Caki2 (cell line): Measurements from ENCODE around the gene SYTL1. TPM values are rescaled to one million over a fixed set of nuclear protein-coding genes. Genes with fewer than 3 reads are reported as not detected.

Experiments
- DNase-seq: peaks from one replicate; pipeline ENCODE4 v3.0.0-alpha.2; 2015; ENCODE audit warnings: low read depth
- in situ Hi-C: cut with HindIII; loops from 2 replicates; pipeline ENCODE4 v1.10.0; 2016; ENCODE audit warnings: low sequenced_read_pairs, low pct_unique_long_range_greater_than_20kb, mixed read lengths
- total RNA-seq: library from RNA; depleted of rRNA; stranded (reverse); fragments of >200 nt; shearing (Covaris generic); gene quantifications from 2 replicates; pipeline ENCODE4 v1.2.3, GENCODE V29; 2014; ENCODE audit warnings: low replicate concordance; rRNA removed

Gene SYTL1
- 39.3 and 46.3 TPM in 2 replicates for total RNA-seq

DNA sequence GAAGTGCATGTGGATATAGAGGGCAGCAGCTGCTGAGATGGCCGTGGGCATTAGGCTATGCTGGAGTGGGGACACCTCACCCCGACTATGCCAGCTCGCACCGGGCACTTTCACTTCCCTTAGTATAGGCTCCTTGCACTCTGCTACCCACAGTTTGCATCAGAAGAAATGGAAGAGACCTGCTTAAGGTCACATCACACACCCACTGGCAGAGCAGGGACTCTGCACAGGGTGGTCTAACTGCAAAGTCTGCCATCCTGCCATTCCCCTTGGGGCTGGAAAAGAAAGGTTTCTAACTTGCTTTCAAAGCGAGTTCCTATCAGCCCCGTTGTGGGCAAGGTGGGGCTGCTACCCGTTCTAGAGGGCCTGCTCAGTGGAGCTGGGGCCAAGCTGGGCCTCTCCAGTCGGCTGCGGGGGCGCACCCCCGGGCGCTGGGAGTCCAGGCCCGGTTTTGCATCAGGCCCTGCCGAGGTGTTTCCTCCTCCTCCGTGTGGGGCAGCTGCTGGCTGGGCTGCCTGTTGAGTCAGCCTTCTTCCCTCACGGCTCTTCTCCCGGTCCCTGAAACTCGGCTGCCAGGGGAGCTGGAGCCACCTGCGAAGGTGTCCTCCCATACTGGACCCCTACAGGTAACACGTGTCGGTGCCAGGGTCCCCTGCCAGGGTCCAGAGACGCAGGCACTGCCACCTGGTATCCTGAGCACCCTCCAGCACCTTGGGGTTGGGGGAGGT, at the start of gene SYTL1:
Gene SYTL1, plus strand, starts transcription at position 498 of the 728 bp plus-strand sequence. CDS start 3,313 bp downstream, outside the sequence.
- peak; percentile 76 for DNase-seq
- in situ Hi-C loops: no loop called here

- in situ Hi-C loops: no loop called here
- no peak for DNase-seq
These were observed 49.7 kb upstream of the SYTL1 start for GRCh38 chr1:27292106-27292505.

DNA sequence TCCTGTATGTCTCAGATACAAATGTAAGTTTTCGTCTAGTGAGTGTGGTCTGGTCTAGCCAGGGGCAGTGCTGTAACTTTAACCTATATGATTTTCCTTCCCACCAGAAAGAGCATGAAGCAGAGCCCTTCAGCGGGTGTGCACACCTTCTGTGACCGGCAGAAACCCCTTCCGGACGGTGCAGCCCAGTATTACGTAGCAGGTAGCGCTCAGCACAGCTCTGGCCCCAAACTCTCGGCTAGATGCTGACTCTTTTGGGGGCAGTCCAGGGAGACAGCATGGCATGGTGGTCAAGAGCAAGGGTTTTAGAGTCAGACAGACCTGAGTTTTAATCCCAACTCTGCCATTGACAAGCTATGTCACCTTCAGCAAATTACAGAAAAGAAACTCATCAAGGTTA, 47.9 kb upstream of the SYTL1 start:
- no peak for DNase-seq
- in situ Hi-C loops: no loop called here

DNA sequence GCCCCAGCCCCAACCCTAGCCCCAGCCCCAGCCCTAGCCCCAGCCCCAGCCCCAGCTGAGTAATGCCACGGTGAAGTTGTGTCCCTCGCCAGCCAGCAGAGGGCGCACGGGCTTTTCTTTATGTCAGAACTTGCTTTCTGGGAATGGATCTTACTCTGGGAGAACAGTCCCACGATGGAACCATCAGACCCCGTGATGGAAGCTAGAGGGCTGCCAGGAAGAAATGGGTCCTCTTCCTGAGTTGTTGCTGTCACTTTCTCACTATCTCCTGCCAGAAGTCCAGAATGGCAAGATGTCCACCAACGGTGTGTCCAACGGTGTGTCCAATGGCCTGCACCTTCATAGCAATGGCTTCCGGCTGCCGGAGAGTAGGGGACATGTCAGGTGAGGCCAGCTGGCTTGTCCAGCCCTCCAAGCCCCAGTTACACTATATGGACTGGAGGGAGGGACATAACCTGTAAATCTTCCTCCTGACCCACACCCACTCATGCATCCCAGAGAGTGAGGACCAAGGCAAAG, 45.0 kb upstream of the SYTL1 start:
- in situ Hi-C loops: no loop called here
- peak; percentile 21 for DNase-seq

DNA sequence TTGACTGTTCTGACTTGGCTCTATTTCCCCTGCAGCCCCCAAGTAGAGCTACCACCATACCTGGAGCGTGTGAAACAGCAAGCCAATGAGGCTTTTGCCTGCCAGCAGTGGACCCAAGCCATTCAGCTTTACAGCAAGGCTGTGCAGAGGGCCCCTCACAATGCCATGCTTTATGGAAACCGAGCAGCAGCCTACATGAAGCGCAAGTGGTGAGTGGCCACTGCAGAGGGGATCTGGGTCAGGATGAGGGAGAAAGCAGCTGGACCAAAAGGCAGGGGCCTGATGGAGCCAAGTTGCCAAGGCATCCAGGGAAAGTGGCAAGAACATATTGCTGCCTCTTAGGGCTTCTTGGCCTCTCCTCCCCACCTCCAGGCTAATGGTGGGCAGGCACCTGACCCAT, 43.9 kb upstream of the SYTL1 start:
- DNase-seq: no peak
- in situ Hi-C loops: no loop called here

DNA sequence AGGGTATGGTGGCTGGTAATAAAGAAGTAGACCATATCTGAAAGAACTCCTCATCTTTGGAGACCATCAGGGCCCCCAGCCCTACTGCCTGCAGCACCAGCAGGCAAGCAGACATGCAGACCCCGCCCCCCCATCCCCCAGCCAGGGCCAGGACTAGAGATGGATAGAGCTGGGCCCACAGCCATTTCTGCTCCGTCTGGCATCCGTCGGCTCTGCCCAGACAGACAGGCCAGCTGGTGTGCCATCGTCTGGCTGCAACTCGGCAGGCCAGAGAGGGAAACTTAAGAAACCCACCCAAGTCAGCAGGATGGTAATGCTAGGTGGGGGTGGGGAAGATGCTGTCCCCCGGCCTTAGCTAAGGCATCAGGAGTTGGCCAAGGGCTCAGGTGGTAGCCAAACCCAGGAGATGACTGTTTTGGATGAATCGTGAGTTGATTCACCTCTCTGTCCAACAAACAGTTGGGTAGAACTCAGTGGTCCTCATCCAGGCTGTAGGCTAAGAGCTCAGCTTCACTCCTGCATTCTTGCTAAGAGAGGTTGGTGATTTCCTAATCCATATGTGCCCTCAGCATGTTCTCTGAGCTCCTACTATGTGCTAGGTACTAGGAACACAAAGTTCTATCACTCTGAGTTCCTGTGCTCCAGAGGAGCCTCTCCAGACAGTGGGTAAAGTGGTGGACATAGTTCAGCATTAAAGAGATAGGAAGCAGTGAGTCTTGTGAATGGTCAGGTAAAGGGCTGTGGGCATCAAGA, 43.0 kb upstream of the SYTL1 start:
- in situ Hi-C loops: no loop called here
- no peak for DNase-seq

- DNase-seq: no peak
- in situ Hi-C loops: no loop called here
These were observed 42.2 kb upstream of the SYTL1 start for GRCh38 chr1:27299385-27300271.

GRCh38 chr1:27300341-27301051, 41.3 kb upstream of the SYTL1 start:
- in situ Hi-C loops: no loop called here
- DNase-seq: peak; percentile 62

DNA sequence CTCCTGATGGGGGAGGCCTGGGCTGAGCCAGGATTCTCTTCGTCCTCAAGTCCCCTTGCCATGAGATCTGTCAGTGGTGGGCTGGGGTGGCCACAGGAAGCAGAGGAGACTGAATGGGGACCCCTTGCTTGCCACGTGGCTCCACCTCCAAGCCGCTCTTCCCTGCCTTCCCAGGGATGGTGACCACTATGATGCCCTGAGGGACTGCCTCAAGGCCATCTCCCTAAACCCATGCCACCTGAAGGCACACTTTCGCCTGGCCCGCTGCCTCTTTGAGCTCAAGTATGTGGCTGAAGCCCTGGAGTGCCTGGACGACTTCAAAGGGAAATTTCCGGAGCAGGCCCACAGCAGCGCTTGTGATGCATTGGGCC, 40.8 kb upstream of the SYTL1 start:
- in situ Hi-C loops: no loop called here
- no peak for DNase-seq

- in situ Hi-C loops: no loop called here
- DNase-seq: no peak
These were observed 40.1 kb upstream of the SYTL1 start for GRCh38 chr1:27301582-27302199.

DNA sequence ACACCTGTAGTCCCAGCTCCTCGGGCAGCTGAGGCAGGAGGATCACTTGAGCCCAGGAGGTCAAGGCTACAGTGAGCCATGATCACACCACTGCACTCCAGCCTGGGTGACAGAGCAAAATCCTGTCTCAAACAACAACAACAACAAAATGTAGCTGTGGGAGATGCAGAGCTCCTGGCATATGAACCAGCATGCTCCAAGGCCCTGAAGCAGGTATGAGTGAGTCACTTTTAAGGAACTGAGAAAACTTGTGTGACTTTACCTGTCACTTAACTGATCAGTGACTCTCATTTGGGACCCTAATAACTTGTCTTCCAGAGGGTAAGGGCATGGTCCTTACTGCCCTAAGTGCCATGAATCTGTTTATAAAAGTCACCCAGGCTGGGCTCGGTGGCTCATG, 39.2 kb upstream of the SYTL1 start:
- in situ Hi-C loops: no loop called here
- no peak for DNase-seq

DNA sequence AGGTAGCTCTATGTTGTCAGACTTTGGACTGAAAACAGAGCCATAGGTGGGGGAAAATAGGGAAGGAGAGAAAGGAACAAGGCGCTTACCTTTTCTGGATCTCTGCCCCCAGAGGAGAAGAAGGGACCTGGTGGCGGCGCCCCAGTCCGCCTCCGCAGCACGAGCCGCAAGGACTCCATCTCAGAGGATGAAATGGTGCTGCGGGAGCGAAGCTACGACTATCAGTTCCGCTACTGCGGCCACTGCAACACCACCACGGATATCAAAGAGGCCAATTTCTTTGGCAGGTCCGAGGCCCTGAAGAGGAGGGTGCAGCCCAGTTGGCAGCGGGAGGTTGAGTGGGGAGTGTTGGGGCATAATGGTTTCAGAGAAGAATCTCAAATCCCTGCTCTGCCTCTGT, 38.3 kb upstream of the SYTL1 start:
- in situ Hi-C loops: no loop called here
- no peak for DNase-seq

- DNase-seq: no peak
- in situ Hi-C loops: no loop called here
These were observed 35.8 kb upstream of the SYTL1 start for GRCh38 chr1:27306071-27306470.

DNA sequence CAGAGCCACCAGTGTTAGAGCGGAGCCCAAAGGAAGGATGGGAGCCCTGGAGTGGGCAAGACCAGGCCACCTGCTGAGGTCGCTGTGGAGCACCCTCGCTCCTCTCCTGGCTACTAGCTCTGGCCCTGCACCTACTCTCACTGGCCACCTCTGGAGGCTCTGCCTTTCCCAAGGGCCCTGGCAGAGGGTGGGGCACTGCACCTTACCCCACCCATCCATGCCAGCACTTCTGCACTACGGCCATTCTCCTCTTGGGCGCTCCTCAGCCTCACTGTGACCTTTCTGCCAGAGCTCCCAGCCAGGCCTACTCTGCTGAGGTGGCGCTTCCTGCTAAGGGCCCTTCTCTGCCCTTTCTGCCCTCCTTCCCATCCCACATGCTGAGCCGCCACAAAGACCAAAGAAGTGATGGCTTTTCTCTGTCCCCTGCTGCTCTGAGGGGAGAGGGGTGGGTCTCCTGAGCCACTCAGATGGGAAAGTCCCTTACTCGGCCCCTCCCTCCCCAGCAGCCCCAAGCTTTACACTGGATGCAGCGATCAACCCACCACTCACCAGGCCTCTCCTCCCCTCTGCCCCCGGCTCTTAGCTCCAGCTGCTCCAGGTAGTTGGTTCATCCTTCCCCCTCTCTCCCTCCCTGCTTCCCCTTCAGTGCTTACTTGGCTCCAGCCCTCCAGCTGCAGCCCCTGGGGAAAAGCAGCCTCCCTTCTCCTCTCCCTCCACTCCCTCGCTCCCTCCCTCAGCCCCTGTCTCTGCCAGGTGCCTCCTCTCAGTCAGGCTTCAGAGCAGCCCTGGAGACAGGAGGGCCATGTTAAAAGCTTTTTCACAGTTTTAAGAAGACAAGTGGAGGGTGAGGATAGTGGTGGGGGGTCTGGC, 34.7 kb upstream of the SYTL1 start:
- DNase-seq: no peak
- in situ Hi-C loops: no loop called here

- in situ Hi-C loops: no loop called here
- DNase-seq: no peak
These were observed 33.8 kb upstream of the SYTL1 start for GRCh38 chr1:27307874-27308598.

DNA sequence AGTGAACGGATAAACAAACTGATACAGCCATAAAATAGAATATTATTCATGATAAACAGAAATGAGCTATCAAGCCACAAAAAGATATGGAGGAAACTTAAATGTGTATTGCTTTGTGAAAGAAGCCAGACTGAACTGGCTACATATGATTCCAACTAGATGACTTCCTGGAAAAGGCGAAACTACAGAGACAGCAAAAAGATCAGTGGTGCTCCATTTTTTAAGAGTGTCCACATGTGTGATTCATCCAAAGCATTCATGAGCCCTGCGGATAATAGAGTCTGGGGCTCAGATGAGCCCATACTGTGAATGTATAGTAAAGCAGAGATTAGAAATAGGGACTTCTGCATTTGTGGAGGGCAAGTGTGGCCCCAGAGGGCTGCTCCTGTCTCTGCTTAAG, 27.7 kb upstream of the SYTL1 start:
- no peak for DNase-seq
- in situ Hi-C loops: no loop called here
